Keratinocyte (primary cell): ENCODE measurements around the gene NUP133. TPM values are rescaled to one million over a fixed set of nuclear protein-coding genes. Genes with fewer than 3 reads are reported as not detected.

Experiments
- DNase-seq: peaks from one replicate; pipeline ENCODE4 v3.0.0-alpha.2; 2011; ENCODE audit warnings: low read depth, missing footprints, low spot score
- FAIRE-seq: peaks from 2 replicates; lab custom pipeline; 2011; peaks lifted over from hg19 to GRCh38; lab: Jason Lieb, UNC
- H2AFZ ChIP-seq: 2 replicates; pipeline ENCODE4 v1.6.0; 2012; ENCODE audit warnings: low read length, control low read depth, inconsistent platforms; ENCODE audit not compliant: control insufficient read depth
- H3K27ac ChIP-seq: 2 replicates; pipeline ENCODE4 v1.5.1; 2011; ENCODE audit warnings: low read length; ENCODE audit not compliant: control insufficient read depth, insufficient read depth
- H3K27me3 ChIP-seq: 3 replicates; pipeline ENCODE4 v1.6.0; 2011; ENCODE audit warnings: low read length; ENCODE audit not compliant: control insufficient read depth, insufficient read depth; ENCODE audit errors: extremely low read depth
- H3K36me3 ChIP-seq, 2 experiments: 2 replicates in 1 of 2; 3 replicates in 1 of 2; pipeline ENCODE4 v1.5.1; 2011; ENCODE audit warnings: low read length in 2 of 2, mild to moderate bottlenecking in 1 of 2; ENCODE audit not compliant: control insufficient read depth in 2 of 2, insufficient read depth in 2 of 2; ENCODE audit errors: extremely low read depth in 1 of 2
- H3K4me1 ChIP-seq: 3 replicates; pipeline ENCODE4 v1.5.1; 2011; ENCODE audit warnings: low read length; ENCODE audit not compliant: control insufficient read depth, insufficient read depth; ENCODE audit errors: extremely low read depth
- H3K4me2 ChIP-seq: 3 replicates; pipeline ENCODE4 v1.6.0; 2011; ENCODE audit warnings: low read depth, low read length; ENCODE audit not compliant: control insufficient read depth, insufficient read depth; ENCODE audit errors: extremely low read depth
- H3K4me3 ChIP-seq, 3 experiments: fragments of 200-600 bp in 1 of 3; sonication (generic) in 1 of 3; 2 replicates in 2 of 3; 3 replicates in 1 of 3; pipeline ENCODE4 v1.5.1; 2011 to 2016; ENCODE audit warnings: low read length in 3 of 3, mild to moderate bottlenecking in 3 of 3, control low read depth in 2 of 3, inconsistent platforms in 1 of 3, low read depth in 1 of 3, mixed read lengths in 1 of 3, mixed run types in 1 of 3, moderate library complexity in 1 of 3; ENCODE audit not compliant: control insufficient read depth in 2 of 3, insufficient read depth in 2 of 3; ENCODE audit errors: extremely low read depth in 1 of 3
- H3K79me2 ChIP-seq: 2 replicates; pipeline ENCODE4 v1.6.0; 2012; ENCODE audit warnings: low read length; ENCODE audit not compliant: control insufficient read depth, insufficient read depth
- H3K9ac ChIP-seq: 3 replicates; pipeline ENCODE4 v1.6.0; 2011; ENCODE audit warnings: low read length; ENCODE audit not compliant: control insufficient read depth, insufficient read depth; ENCODE audit errors: extremely low read depth
- H3K9me1 ChIP-seq: 3 replicates; pipeline ENCODE4 v1.6.0; 2011; ENCODE audit warnings: low read length; ENCODE audit not compliant: control insufficient read depth, insufficient read depth; ENCODE audit errors: extremely low read depth
- H3K9me3 ChIP-seq: 2 replicates; pipeline ENCODE4 v1.5.1; 2012; ENCODE audit warnings: low read depth, low read length; ENCODE audit not compliant: control insufficient read depth
- H4K20me1 ChIP-seq: 3 replicates; pipeline ENCODE4 v1.6.0; 2011; ENCODE audit warnings: low read length; ENCODE audit not compliant: control insufficient read depth, insufficient read depth; ENCODE audit errors: extremely low read depth
- EZH2 ChIP-seq: IDR thresholded peaks from one replicate; pipeline ENCODE4 v1.6.1; 2012; ENCODE audit warnings: inconsistent platforms, mild to moderate bottlenecking, low read length, moderate library complexity
- dilution Hi-C: fragments of 300-500 bp; cut with MboI; formaldehyde crosslinking; loops from one replicate; pipeline ENCODE4 v1.7.0; 2020; ENCODE audit warnings: low sequenced_read_pairs; ENCODE audit not compliant: extremely low pct_ligation_motif_present
- polyA plus RNA-seq, 5 experiments: library from polyadenylated mRNA; depleted of rRNA in 3 of 5; stranded (reverse) in 3 of 5; stranded (forward) in 1 of 5; unstranded in 1 of 5; fragments of >200 nt; gene quantifications; 1 replicate in 1 of 5; 2 replicates in 3 of 5; 3 replicates in 1 of 5; pipeline versions ENCODE4 v1.2.1 to v1.2.3, GENCODE V29; 2011 to 2012; ENCODE audit warnings: missing spikeins in 2 of 5, low read depth in 1 of 5, low replicate concordance in 1 of 5
- TF ChIP-seq, protein P1 (sequence below), 3 experiments: IDR thresholded peaks in 1 of 3; conservative IDR thresholded peaks in 1 of 3; optimal IDR thresholded peaks in 1 of 3; 2 replicates in 2 of 3; 3 replicates in 1 of 3; pipeline versions ENCODE3 to v1.5.1; 2011; ENCODE audit warnings: low read length in 3 of 3, mild to moderate bottlenecking in 3 of 3, moderate library complexity in 2 of 3, control low read depth in 1 of 3, inconsistent platforms in 1 of 3; ENCODE audit not compliant: insufficient read depth in 2 of 3; ENCODE audit errors: extremely low read depth in 1 of 3

NUP133 gene
- polyA plus RNA-seq, 1 donor (not counting 4 experiments of a cell fraction or from before 2014, with no cell fraction given): 25.2 TPM

GRCh38 chr1:229547542-229547941 lies 39.4 kb upstream of the NUP133 start:
- no peak for TF ChIP-seq EZH2
- TF ChIP-seq, protein P1, sequence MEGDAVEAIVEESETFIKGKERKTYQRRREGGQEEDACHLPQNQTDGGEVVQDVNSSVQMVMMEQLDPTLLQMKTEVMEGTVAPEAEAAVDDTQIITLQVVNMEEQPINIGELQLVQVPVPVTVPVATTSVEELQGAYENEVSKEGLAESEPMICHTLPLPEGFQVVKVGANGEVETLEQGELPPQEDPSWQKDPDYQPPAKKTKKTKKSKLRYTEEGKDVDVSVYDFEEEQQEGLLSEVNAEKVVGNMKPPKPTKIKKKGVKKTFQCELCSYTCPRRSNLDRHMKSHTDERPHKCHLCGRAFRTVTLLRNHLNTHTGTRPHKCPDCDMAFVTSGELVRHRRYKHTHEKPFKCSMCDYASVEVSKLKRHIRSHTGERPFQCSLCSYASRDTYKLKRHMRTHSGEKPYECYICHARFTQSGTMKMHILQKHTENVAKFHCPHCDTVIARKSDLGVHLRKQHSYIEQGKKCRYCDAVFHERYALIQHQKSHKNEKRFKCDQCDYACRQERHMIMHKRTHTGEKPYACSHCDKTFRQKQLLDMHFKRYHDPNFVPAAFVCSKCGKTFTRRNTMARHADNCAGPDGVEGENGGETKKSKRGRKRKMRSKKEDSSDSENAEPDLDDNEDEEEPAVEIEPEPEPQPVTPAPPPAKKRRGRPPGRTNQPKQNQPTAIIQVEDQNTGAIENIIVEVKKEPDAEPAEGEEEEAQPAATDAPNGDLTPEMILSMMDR (optimal IDR thresholded peaks at IDR 0.05 in 1 of 3, IDR thresholded peaks at IDR 0.05 in 1 of 3, conservative IDR thresholded peaks at IDR 0.05 in 1 of 3; ENCODE audit: extremely low read depth in 1 of 3, insufficient read depth in 2 of 3, low read length in 3 of 3): no peak
- Histone ChIP-seq H3K36me3 (peaks cover 0 to 9% of the 10 kb centered on the region in 2 experiments), H2AFZ (no peak overlapping the region), H3K27me3 (no peaks in the 10 kb centered on the region), H3K9me1 (no peaks in the 10 kb centered on the region), H3K4me1 (no peaks in the 10 kb centered on the region), H3K4me2 (no peak overlapping the region), H4K20me1 (no peaks in the 10 kb centered on the region), H3K27ac (no peak overlapping the region), H3K79me2 (peaks cover 9% of the 10 kb centered on the region), H3K9me3 (no peaks in the 10 kb centered on the region), H3K9ac (no peak overlapping the region), H3K4me3 (no peak overlapping the region)
- no peak for FAIRE-seq
- dilution Hi-C loops: no loop called here
- DNase-seq: no peak

DNA sequence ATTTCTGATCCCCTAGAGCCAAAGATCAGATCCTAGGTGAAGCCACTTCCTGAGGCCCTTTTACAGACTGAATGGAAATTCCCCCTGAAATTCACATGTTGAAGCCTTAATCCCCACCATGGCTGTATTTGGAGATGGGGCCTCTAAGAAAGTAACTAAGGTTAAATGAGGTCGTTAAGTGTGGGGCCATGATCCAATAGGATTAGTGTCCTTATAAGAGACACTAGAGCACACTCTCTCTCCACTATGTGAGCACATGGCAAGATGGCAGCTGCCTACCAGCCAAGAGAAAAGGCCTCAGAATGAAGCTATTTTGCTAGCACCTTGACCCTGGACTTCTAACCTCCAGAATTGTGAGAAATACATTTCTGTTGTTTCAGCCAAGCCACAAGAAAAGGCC lies 36.4 kb upstream of the NUP133 start:
- no peak for DNase-seq
- Histone ChIP-seq H3K4me2 (no peak overlapping the region), H3K9me1 (no peaks in the 10 kb centered on the region), H3K9me3 (no peaks in the 10 kb centered on the region), H3K36me3 (peaks cover 7 to 12% of the 10 kb centered on the region in 2 experiments), H3K27ac (no peak overlapping the region), H3K9ac (no peak overlapping the region), H3K27me3 (no peaks in the 10 kb centered on the region), H4K20me1 (no peaks in the 10 kb centered on the region), H3K4me1 (no peaks in the 10 kb centered on the region), H3K79me2 (no peaks in the 10 kb centered on the region), H3K4me3 (no peak overlapping the region), H2AFZ (no peak overlapping the region)
- dilution Hi-C loops: no loop called here
- no peak for FAIRE-seq
- no peak for TF ChIP-seq EZH2

DNA sequence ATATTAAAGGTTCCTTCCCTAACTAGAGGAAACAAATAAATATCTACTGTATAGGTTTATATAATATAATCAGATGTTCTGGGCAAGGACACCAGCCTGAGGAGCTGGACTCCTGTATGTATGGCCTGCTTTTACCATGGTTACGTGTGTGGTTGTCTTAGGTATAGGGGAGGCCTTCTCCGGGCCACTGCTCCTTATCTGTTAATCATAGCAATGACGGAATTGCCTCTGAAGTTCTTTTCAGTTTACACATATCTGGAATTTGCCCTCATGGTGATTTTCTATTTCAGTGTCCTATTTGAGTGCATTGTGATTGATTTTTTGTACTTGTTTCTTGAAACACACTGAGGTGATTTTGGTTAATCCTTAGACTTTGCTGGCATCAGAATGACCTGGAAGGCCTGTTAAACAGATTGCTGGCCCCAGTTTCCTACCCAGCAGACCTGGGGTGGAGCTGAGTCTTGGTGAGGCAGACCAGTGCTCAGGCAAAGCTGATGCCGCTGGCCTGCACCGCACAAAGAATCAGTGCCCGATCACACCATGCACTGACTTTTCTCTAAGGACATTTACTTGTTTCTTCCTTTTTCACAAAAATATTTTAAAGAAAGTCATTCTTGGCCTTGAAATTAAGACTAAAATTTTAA lies 31.8 kb upstream of the NUP133 start:
- no peaks in the 10 kb centered on the region for H3K27me3 ChIP-seq
- FAIRE-seq (no peak), DNase-seq (no peak)
- H3K36me3 ChIP-seq: peaks cover 9 to 18% of the 10 kb centered on the region in 2 experiments
- no peak overlapping the region for H2AFZ ChIP-seq
- H3K27ac ChIP-seq: no peak overlapping the region
- no peaks in the 10 kb centered on the region for H3K4me1 ChIP-seq
- no peaks in the 10 kb centered on the region for H4K20me1 ChIP-seq
- no peaks in the 10 kb centered on the region for H3K9me3 ChIP-seq
- H3K4me3 ChIP-seq: no peak overlapping the region
- TF ChIP-seq EZH2: no peak
- TF ChIP-seq, protein P1 (optimal IDR thresholded peaks at IDR 0.05 in 1 of 3, IDR thresholded peaks at IDR 0.05 in 1 of 3, conservative IDR thresholded peaks at IDR 0.05 in 1 of 3; ENCODE audit: extremely low read depth in 1 of 3, insufficient read depth in 2 of 3, low read length in 3 of 3): no peak
- dilution Hi-C loops: no loop called here
- no peaks in the 10 kb centered on the region for H3K9me1 ChIP-seq
- H3K79me2 ChIP-seq: no peaks in the 10 kb centered on the region
- no peak overlapping the region for H3K4me2 ChIP-seq
- H3K9ac ChIP-seq: no peak overlapping the region
